Putamen (tissue), 1 donor: ENCODE results near the gene CNOT8.
"Not testable (repeated sequence)": the region's sequence is repeated elsewhere in the genome, so short reads cannot be mapped to it uniquely, and the experiment has no call there.

Source experiments
- DNase-seq: peaks from one replicate; pipeline ENCODE4 v3.0.0-alpha.2; 2016; ENCODE audit warnings: low spot score

CNOT8 gene

GRCh38 chr5:154865466-154866184, 7.2 kb downstream of the CNOT8 start:
- DNase-seq: no peak

- DNase-seq: no peak
Measured at GRCh38 chr5:154866841-154867240, 8.4 kb downstream of the CNOT8 start.

- DNase-seq: no peak
Measured at GRCh38 chr5:154868702-154869101, 10.3 kb downstream of the CNOT8 start.

GRCh38 chr5:154871734-154872133, 13.3 kb downstream of the CNOT8 start:
- no peak for DNase-seq

GRCh38 chr5:154873791-154874331, 15.4 kb downstream of the CNOT8 start:
- DNase-seq: no peak

GRCh38 chr5:154878642-154879335, 20.4 kb downstream of the CNOT8 start:
- no peak for DNase-seq

- DNase-seq: no peak
Measured at GRCh38 chr5:154881986-154882385, 23.6 kb downstream of the CNOT8 start.

- DNase-seq: no peak
Measured at GRCh38 chr5:154884424-154884823, 26.0 kb downstream of the CNOT8 start.

- no peak for DNase-seq
Measured at GRCh38 chr5:154885439-154885838, 27.0 kb downstream of the CNOT8 start.

- DNase-seq: no peak
Measured at GRCh38 chr5:154892369-154892771, 33.9 kb downstream of the CNOT8 start.

GRCh38 chr5:154893381-154893780, 35.0 kb downstream of the CNOT8 start:
- no peak for DNase-seq

- DNase-seq: no peak
Measured at GRCh38 chr5:154895606-154896561, 37.5 kb downstream of the CNOT8 start.

- no peak for DNase-seq
Measured at GRCh38 chr5:154896562-154897165, 38.2 kb downstream of the CNOT8 start.

GRCh38 chr5:154898210-154898609, 39.8 kb downstream of the CNOT8 start:
- no peak for DNase-seq

- DNase-seq: no peak
Measured at GRCh38 chr5:154899151-154899816, 40.9 kb downstream of the CNOT8 start.

- DNase-seq: no peak
Measured at GRCh38 chr5:154900066-154900465, 41.6 kb downstream of the CNOT8 start.

GRCh38 chr5:154901276-154901675, 42.8 kb downstream of the CNOT8 start:
- no peak for DNase-seq

GRCh38 chr5:154901913-154902312, 43.5 kb downstream of the CNOT8 start:
- DNase-seq: no peak

GRCh38 chr5:154905601-154906000, 47.2 kb downstream of the CNOT8 start:
- DNase-seq: not testable (repeated sequence)

GRCh38 chr5:154916874-154917273, 58.4 kb downstream of the CNOT8 start:
- DNase-seq: no peak

- no peak for DNase-seq
Measured at GRCh38 chr5:154917757-154918156, 59.3 kb downstream of the CNOT8 start.
